NB4 (cell line): Measurements from ENCODE around the gene UNC13B.

Source experiments
- CTCF ChIP-seq: IDR thresholded peaks from one replicate; pipeline ENCODE4 v1.5.1; 2012; ENCODE audit warnings: low read depth, low read length
- POLR2A ChIP-seq: IDR thresholded peaks from 2 replicates; pipeline ENCODE4 v1.6.1; 2011; ENCODE audit warnings: mild to moderate bottlenecking; ENCODE audit not compliant: insufficient read length; ENCODE audit errors: extremely low read depth
- TF ChIP-seq, protein P1 (sequence below): IDR thresholded peaks from 2 replicates; pipeline ENCODE4 v1.6.1; 2011; ENCODE audit warnings: low read depth, low read length

- TF ChIP-seq CTCF = no peak
- TF ChIP-seq POLR2A = no peak
- TF ChIP-seq, protein P1, sequence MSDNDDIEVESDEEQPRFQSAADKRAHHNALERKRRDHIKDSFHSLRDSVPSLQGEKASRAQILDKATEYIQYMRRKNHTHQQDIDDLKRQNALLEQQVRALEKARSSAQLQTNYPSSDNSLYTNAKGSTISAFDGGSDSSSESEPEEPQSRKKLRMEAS = no peak
These were observed 26.9 kb upstream of the UNC13B start for GRCh38 chr9:35134920-35135319.
